ENCODE results near the gene ADARB2. TPM values are rescaled to one million over a fixed set of nuclear protein-coding genes. Genes with fewer than 3 reads are reported as not detected.
A peak's percentile ranks its signal among the peaks of the same experiment; 100 is the strongest.

The ADARB2 gene
- total and polyA plus RNA-seq, 3 experiments from 2014 or later, result not detected

DNA sequence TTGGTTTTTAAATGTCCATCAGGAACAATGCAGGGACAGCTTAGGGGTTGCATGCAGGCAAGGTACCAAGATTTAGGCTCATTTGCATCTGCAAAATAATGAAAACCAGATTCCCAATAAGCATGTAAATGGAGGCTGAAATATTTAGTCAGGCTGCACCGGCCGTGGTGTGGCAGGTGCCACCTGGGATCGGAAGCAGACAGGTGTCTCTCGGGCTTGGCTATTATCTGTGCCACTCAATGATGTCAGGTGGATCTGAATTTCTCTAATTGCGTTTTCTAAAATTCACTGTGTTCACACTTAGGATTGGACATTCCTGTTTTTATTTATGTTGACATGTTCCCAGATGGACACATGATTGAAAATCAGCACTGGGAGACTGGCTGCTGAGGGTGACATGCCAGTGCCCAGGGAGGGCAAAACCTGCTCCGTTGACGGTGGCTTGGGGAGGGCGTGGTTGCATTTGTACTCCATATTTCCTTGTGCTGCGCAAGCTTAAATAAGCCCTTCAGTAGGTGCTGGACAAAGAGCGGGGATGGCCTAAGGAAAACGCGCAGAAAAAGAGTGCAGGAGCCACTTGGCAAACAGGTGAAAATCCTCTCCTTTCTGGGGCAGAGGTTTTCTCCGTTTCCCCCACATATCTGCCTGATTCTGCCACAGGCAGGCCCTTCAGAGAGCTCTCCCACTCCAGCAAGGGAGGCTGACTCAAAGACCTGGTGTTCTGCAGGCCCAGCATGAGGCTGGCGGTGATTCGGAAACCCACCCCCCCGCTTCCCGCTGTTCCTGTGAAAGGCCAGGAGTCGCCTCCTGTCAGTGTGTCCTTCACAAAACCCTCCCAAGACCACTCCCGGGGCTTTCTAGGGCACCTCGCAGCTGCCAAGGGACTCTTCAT is 538.6 kb downstream of the ADARB2 start:
- Mint-ChIP-seq H3K27me3 (peaks cover 8 to 13% of the 10 kb centered on the region in 2 donors), H3K9me3 (no peaks in the 10 kb centered on the region), H3K4me3 (no peak overlapping the region), H3K36me3 (no peaks in the 10 kb centered on the region), H3K27ac (no peak overlapping the region), H3K4me1 (peaks cover 0 to 7% (median 5%) of the 10 kb centered on the region in 3 donors)
- no peak overlapping the region for H3K4me3 ChIP-seq (ENCODE audit: low read length)
- no peak for DNase-seq
- H3K27me3 ChIP-seq (ENCODE audit: insufficient read depth, low read length, poor library complexity, severe bottlenecking), result peaks cover 3% of the 10 kb centered on the region
- H3K36me3 ChIP-seq (ENCODE audit: insufficient read depth, low read length), result no peaks in the 10 kb centered on the region
- H3K4me1 ChIP-seq (ENCODE audit: insufficient read depth, low read length), result no peaks in the 10 kb centered on the region
- no peak overlapping the region for H3K27ac ChIP-seq (ENCODE audit: low read depth, low read length)
- ChIA-PET CTCF (no interaction called here), POLR2A (no interaction called here)
- no peaks in the 10 kb centered on the region for H3K9me3 ChIP-seq (ENCODE audit: low read length)

DNA sequence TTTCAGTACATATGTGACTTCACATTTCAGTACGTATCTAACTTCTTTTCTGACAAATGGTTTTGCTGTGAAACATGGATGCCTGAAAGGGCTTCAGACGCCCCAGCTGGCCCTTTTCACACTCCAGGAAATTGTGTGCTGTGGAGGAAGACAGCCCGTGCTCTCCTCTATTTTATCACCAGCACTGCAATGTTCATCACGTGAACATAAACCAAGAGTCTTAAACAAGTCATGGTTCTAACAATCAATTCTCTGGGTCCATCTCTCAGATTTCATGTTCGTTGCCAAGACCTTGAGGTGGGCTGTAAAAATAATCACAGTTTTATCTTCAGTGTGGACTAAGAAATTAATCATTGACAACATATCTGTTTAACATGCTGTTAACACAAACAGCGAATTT is 539.9 kb downstream of the ADARB2 start:
- POLR2A ChIA-PET, result interaction anchor here (0.5 kb wide), 1 partner anchor 21 kb away, joined by 6 read pairs; no protein-coding TSS in a partner anchor

DNA sequence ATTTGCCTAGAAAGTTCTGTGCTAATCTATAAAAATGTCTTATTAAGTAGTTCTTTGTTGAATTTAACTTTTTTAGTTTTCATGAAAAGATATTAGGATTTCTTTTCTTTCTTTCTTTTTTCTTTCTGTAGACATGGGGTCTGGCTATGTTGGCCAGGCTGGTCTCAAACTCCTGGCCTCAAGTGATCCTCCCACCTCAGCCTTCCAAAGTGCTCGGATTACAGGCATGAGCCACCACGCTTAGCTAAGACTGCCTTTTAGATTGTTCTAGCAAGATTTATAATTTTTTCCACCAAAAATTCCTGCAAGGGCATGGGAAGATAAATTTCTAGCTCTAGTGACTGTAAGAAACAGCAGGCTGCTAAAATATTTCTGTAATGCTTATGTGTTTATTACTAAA is 540.7 kb downstream of the ADARB2 start:
- Histone ChIP-seq H3K9me3 (ENCODE audit: low read length) (no peaks in the 10 kb centered on the region), H3K27me3 (ENCODE audit: insufficient read depth, low read length, poor library complexity, severe bottlenecking) (peaks cover 3% of the 10 kb centered on the region), H3K36me3 (ENCODE audit: insufficient read depth, low read length) (no peaks in the 10 kb centered on the region), H3K27ac (ENCODE audit: low read depth, low read length) (no peak overlapping the region), H3K4me1 (ENCODE audit: insufficient read depth, low read length) (peaks cover 3% of the 10 kb centered on the region), H3K4me3 (ENCODE audit: low read length) (no peak overlapping the region)
- H3K27ac Mint-ChIP-seq, result no peak overlapping the region
- H3K9me3 Mint-ChIP-seq, result no peaks in the 10 kb centered on the region
- DNase-seq, result no peak
- ChIA-PET POLR2A (no interaction called here), CTCF (no interaction called here)
- H3K36me3 Mint-ChIP-seq, result no peaks in the 10 kb centered on the region
- H3K4me3 Mint-ChIP-seq, result no peak overlapping the region
- H3K27me3 Mint-ChIP-seq, result peaks cover 8 to 9% of the 10 kb centered on the region in 2 donors
- peaks cover 3 to 13% (median 10%) of the 10 kb centered on the region in 3 donors for H3K4me1 Mint-ChIP-seq

More for the DNA sequence above, 539.9 kb downstream of the ADARB2 start:
- CTCF ChIA-PET, result no interaction called here
- Mint-ChIP-seq H3K27ac (no peak overlapping the region), H3K4me1 (peaks cover 3 to 13% (median 10%) of the 10 kb centered on the region in 3 donors), H3K27me3 (peaks cover 8 to 13% of the 10 kb centered on the region in 2 donors), H3K36me3 (no peaks in the 10 kb centered on the region), H3K4me3 (no peak overlapping the region), H3K9me3 (no peaks in the 10 kb centered on the region)
- DNase-seq, result no peak
- Histone ChIP-seq H3K4me3 (ENCODE audit: low read length) (no peak overlapping the region), H3K27ac (ENCODE audit: low read depth, low read length) (no peak overlapping the region), H3K36me3 (ENCODE audit: insufficient read depth, low read length) (no peaks in the 10 kb centered on the region), H3K9me3 (ENCODE audit: low read length) (no peaks in the 10 kb centered on the region), H3K27me3 (ENCODE audit: insufficient read depth, low read length, poor library complexity, severe bottlenecking) (peaks cover 3% of the 10 kb centered on the region), H3K4me1 (ENCODE audit: insufficient read depth, low read length) (peaks cover 3% of the 10 kb centered on the region)

DNA sequence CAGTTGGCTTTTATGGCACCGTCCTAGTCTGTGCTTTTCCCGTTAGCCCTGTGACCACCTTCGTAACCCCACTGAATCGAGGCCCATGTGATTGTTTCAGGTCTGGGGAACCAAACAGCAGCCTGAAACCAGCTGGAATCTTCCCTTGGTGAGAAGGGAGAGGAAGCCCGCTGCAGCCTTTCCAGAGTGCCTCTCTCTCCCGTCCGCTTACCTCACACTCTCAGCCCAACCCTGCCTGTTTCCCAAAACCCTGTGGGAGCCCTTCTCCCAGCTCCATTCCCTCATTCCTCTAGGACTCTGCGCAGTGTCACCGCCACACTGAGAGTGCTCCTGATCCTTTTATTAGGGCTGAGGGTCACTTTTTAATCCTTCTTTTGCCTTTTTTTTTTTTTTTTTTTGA is 541.5 kb downstream of the ADARB2 start:
- no peak overlapping the region for H3K4me3 ChIP-seq (ENCODE audit: low read length)
- no peak overlapping the region for H3K27ac ChIP-seq (ENCODE audit: low read depth, low read length)
- H3K36me3 ChIP-seq (ENCODE audit: insufficient read depth, low read length), result no peaks in the 10 kb centered on the region
- H3K27me3 ChIP-seq (ENCODE audit: insufficient read depth, low read length, poor library complexity, severe bottlenecking), result peaks cover 3% of the 10 kb centered on the region
- peaks cover 3% of the 10 kb centered on the region for H3K4me1 ChIP-seq (ENCODE audit: insufficient read depth, low read length)
- Mint-ChIP-seq H3K27ac (no peak overlapping the region), H3K27me3 (peaks cover 8 to 9% of the 10 kb centered on the region in 2 donors), H3K9me3 (no peaks in the 10 kb centered on the region), H3K4me1 (peaks cover 3 to 13% (median 10%) of the 10 kb centered on the region in 3 donors), H3K36me3 (no peaks in the 10 kb centered on the region), H3K4me3 (no peak overlapping the region)
- H3K9me3 ChIP-seq (ENCODE audit: low read length), result no peaks in the 10 kb centered on the region
- ChIA-PET POLR2A (no interaction called here), CTCF (no interaction called here)
- DNase-seq, result no peak

DNA sequence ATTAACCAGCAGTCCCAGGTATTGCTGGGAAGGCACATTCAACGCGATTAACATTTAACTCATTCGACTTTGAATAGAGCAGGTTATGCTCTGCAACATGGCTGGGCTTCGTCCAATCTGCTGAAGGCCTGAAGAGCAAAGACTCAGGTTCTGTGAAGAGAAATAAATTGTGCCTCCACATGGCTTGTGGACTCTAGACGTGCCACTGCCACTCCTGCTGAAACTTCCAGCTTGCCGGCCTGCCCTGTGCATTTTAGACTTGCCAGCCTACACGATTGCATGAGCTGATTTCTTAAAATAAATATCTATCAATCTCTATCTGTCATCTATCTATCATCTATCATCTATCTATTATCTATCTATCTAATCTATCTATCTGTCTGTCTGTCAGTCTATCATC is 543.2 kb downstream of the ADARB2 start:
- Histone ChIP-seq H3K36me3 (ENCODE audit: insufficient read depth, low read length) (no peaks in the 10 kb centered on the region), H3K4me1 (ENCODE audit: insufficient read depth, low read length) (peaks cover 3% of the 10 kb centered on the region), H3K4me3 (ENCODE audit: low read length) (no peak overlapping the region), H3K27me3 (ENCODE audit: insufficient read depth, low read length, poor library complexity, severe bottlenecking) (peaks cover 3% of the 10 kb centered on the region), H3K27ac (ENCODE audit: low read depth, low read length) (no peak overlapping the region), H3K9me3 (ENCODE audit: low read length) (no peaks in the 10 kb centered on the region)
- ChIA-PET CTCF (no interaction called here), POLR2A (no interaction called here)
- H3K27me3 Mint-ChIP-seq, result peaks cover 8 to 9% of the 10 kb centered on the region in 2 donors
- no peak for DNase-seq
- no peaks in the 10 kb centered on the region for H3K36me3 Mint-ChIP-seq
- H3K4me3 Mint-ChIP-seq, result no peak overlapping the region
- H3K4me1 Mint-ChIP-seq, result peaks cover 3 to 13% (median 10%) of the 10 kb centered on the region in 3 donors
- H3K9me3 Mint-ChIP-seq, result no peaks in the 10 kb centered on the region
- H3K27ac Mint-ChIP-seq, result peak overlapping the region in 2 of 8 donors; percentile 7 to 83

DNA sequence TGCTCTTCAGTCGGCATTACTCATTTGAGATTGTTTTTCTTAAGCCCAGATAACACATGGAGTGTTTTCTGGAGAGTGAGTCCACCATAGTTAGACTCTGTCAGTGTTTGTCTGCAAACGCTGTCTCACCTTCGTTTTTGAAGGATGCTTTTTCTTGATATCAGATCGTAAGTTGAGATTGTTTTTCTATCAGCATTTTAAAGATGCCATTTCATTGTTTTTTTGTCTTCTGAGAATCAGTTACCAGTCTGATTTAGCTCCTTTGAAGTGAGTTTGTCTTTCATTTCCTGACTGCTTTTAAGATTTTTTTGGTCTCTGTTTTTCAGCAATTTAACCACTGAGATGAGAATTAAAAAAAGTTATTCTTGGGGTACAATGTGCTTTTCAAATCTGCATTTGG is 543.8 kb downstream of the ADARB2 start:
- H3K27ac ChIP-seq (ENCODE audit: low read depth, low read length), result no peak overlapping the region
- peaks cover 3 to 13% (median 10%) of the 10 kb centered on the region in 3 donors for H3K4me1 Mint-ChIP-seq
- H3K4me3 Mint-ChIP-seq, result no peak overlapping the region
- CTCF ChIA-PET, result no interaction called here
- H3K9me3 Mint-ChIP-seq, result no peaks in the 10 kb centered on the region
- H3K27me3 Mint-ChIP-seq, result peaks cover 8 to 9% of the 10 kb centered on the region in 2 donors
- peak in 1 of 5 donors; percentile 2 for DNase-seq
- peaks cover 3% of the 10 kb centered on the region for H3K4me1 ChIP-seq (ENCODE audit: insufficient read depth, low read length)
- no peak overlapping the region for H3K4me3 ChIP-seq (ENCODE audit: low read length)
- peaks cover 3% of the 10 kb centered on the region for H3K27me3 ChIP-seq (ENCODE audit: insufficient read depth, low read length, poor library complexity, severe bottlenecking)
- no peaks in the 10 kb centered on the region for H3K9me3 ChIP-seq (ENCODE audit: low read length)
- H3K27ac Mint-ChIP-seq, result peak overlapping the region in 3 of 8 donors; percentile 9 to 83 (median 12)
- no peaks in the 10 kb centered on the region for H3K36me3 ChIP-seq (ENCODE audit: insufficient read depth, low read length)
- H3K36me3 Mint-ChIP-seq, result no peaks in the 10 kb centered on the region
- POLR2A ChIA-PET, result no interaction called here

DNA sequence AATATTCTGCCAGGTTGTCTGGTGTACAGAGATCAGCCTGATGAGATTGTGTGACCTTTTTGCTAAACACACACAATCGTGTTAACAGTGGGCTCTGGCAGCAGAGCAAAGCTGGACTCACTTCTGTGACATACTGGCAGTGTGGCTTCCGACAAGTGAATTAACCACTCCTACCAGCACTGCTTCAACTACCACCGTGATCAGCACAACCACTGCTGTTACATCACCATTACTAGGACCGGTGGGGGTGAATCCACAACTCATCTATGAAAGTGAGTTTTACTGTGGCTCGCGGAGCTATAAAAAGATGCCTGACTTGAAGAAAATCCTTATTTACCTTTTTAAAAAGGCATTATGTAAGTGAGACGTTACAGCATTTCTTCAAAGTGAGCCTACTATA is 545.6 kb downstream of the ADARB2 start:
- H3K27me3 ChIP-seq (ENCODE audit: insufficient read depth, low read length, poor library complexity, severe bottlenecking), result peaks cover under 1% of the 10 kb centered on the region
- no peaks in the 10 kb centered on the region for H3K36me3 Mint-ChIP-seq
- ChIA-PET POLR2A (no interaction called here), CTCF (no interaction called here)
- H3K27me3 Mint-ChIP-seq, result peaks cover 7 to 8% of the 10 kb centered on the region in 2 donors
- H3K36me3 ChIP-seq (ENCODE audit: insufficient read depth, low read length), result no peaks in the 10 kb centered on the region
- H3K4me1 Mint-ChIP-seq, result peaks cover 3 to 13% (median 10%) of the 10 kb centered on the region in 3 donors
- DNase-seq, result no peak
- H3K9me3 Mint-ChIP-seq, result no peaks in the 10 kb centered on the region
- no peak overlapping the region for H3K4me3 Mint-ChIP-seq
- H3K9me3 ChIP-seq (ENCODE audit: low read length), result no peaks in the 10 kb centered on the region
- no peak overlapping the region for H3K27ac ChIP-seq (ENCODE audit: low read depth, low read length)
- H3K4me3 ChIP-seq (ENCODE audit: low read length), result no peak overlapping the region
- H3K27ac Mint-ChIP-seq, result no peak overlapping the region
- peaks cover 3% of the 10 kb centered on the region for H3K4me1 ChIP-seq (ENCODE audit: insufficient read depth, low read length)

DNA sequence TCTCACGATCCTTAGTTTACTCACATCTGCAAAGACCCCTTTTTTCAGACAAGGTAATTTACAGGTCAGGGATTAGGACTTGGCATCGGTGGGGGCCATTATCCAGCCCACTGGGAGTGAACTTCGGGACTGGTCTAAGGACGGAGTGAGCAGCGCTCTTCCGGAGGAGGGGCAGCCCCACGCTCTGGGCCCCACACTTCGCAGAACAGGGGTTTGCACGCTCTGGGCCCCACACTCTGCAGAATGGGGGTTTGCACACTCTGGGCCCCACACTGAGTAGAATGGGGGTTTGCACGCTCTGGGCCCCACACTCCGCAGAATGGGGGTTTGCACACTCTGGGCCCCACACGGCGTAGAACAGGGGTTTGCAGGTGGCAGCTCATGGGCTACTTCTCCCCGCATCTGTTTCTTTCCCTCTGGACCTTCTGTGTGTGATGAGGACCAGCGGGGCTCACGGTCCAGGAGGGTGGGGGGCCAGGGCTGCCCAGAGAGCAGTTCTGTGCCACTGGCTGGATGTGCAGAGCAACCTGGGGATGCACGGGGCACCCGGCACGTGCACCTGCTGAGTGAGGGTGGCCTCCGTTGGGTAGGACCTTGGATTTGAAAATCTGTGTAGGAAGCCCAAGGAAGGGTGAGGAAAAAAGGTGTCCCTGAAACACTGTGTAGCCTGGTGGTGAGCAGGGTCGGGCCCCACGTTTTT is 546.4 kb downstream of the ADARB2 start:
- Histone ChIP-seq H3K4me1 (ENCODE audit: insufficient read depth, low read length) (peaks cover 3% of the 10 kb centered on the region), H3K27ac (ENCODE audit: low read depth, low read length) (no peak overlapping the region), H3K27me3 (ENCODE audit: insufficient read depth, low read length, poor library complexity, severe bottlenecking) (no peaks in the 10 kb centered on the region), H3K36me3 (ENCODE audit: insufficient read depth, low read length) (no peaks in the 10 kb centered on the region), H3K9me3 (ENCODE audit: low read length) (no peaks in the 10 kb centered on the region), H3K4me3 (ENCODE audit: low read length) (no peak overlapping the region)
- Mint-ChIP-seq H3K4me1 (peaks cover 3 to 13% (median 10%) of the 10 kb centered on the region in 3 donors), H3K27me3 (peaks cover 1 to 6% of the 10 kb centered on the region in 2 donors), H3K27ac (no peak overlapping the region), H3K4me3 (no peak overlapping the region), H3K9me3 (no peaks in the 10 kb centered on the region), H3K36me3 (no peaks in the 10 kb centered on the region)
- POLR2A ChIA-PET, result no interaction called here
- CTCF ChIA-PET, result no interaction called here
- DNase-seq, result no peak
